Liver (tissue), 9 donors: ENCODE measurements around the gene C16orf74. TPM values are rescaled to one million over a fixed set of nuclear protein-coding genes. Genes with fewer than 3 reads are reported as not detected.

ENCODE experiments used
- DNase-seq: peaks from one replicate; pipeline ENCODE4 v3.0.0-alpha.2; 2017; ENCODE audit warnings: low spot score
- H3K27ac ChIP-seq, 2 donors: one replicate each; pipeline ENCODE4 v1.7.0; 2013; ENCODE audit warnings: inconsistent platforms in 2 of 2, low read length in 2 of 2, control low read depth in 1 of 2, low read depth in 1 of 2, mild to moderate bottlenecking in 1 of 2
- H3K27me3 ChIP-seq, 4 donors: one replicate each; pipeline versions ENCODE4 v1.6.1 to v1.7.0; 2013; ENCODE audit warnings: low read length in 3 of 4, inconsistent platforms in 1 of 4, mild to moderate bottlenecking in 1 of 4, moderate library complexity in 1 of 4; ENCODE audit not compliant: control insufficient read depth in 4 of 4, insufficient read depth in 4 of 4
- H3K36me3 ChIP-seq, 4 donors: one replicate each; pipeline versions ENCODE4 v1.6.1 to v1.7.0; 2013; ENCODE audit warnings: low read length in 3 of 4, mild to moderate bottlenecking in 3 of 4, low read depth in 1 of 4, moderate library complexity in 1 of 4; ENCODE audit not compliant: control insufficient read depth in 4 of 4, insufficient read depth in 3 of 4
- H3K4me1 ChIP-seq, 4 donors: one replicate each; pipeline versions ENCODE4 v1.6.1 to v1.7.0; 2013; ENCODE audit warnings: low read length in 3 of 4, mild to moderate bottlenecking in 3 of 4, moderate library complexity in 1 of 4; ENCODE audit not compliant: control insufficient read depth in 4 of 4, insufficient read depth in 4 of 4
- H3K4me3 ChIP-seq, 3 donors: one replicate each; pipeline versions ENCODE4 v1.6.1 to v1.7.0; 2013; ENCODE audit warnings: low read length in 3 of 3, control low read depth in 1 of 3, low read depth in 1 of 3, mild to moderate bottlenecking in 1 of 3
- H3K9ac ChIP-seq, 2 donors: one replicate each; pipeline ENCODE4 v1.7.0; 2013; ENCODE audit warnings: low read length in 2 of 2, mild to moderate bottlenecking in 2 of 2, moderate library complexity in 2 of 2, control low read depth in 1 of 2, low read depth in 1 of 2
- H3K9me3 ChIP-seq, 4 donors: one replicate each; pipeline versions ENCODE4 v1.6.1 to v1.7.0; 2013; ENCODE audit warnings: low read length in 3 of 4; ENCODE audit not compliant: control insufficient read depth in 4 of 4
- FOXA2 ChIP-seq: IDR thresholded peaks from 2 replicates; pipeline ENCODE4 v1.6.1; 2016; ENCODE audit warnings: antibody characterized with exemption
- GABPA ChIP-seq, 2 donors: IDR thresholded peaks in 1 of 2; conservative IDR thresholded peaks in 1 of 2; 2 replicates each; pipeline ENCODE4 v1.6.1; 2016; ENCODE audit warnings: antibody characterized with exemption in 2 of 2, mild to moderate bottlenecking in 1 of 2, moderate library complexity in 1 of 2
- HNF4A ChIP-seq, 2 donors: conservative IDR thresholded peaks; 2 replicates each; pipeline ENCODE4 v1.6.1; 2016; ENCODE audit warnings: antibody characterized with exemption in 2 of 2, mild to moderate bottlenecking in 2 of 2
- HNF4G ChIP-seq: IDR thresholded peaks from 2 replicates; pipeline ENCODE4 v1.6.1; 2016; ENCODE audit warnings: antibody characterized with exemption
- NR2F2 ChIP-seq: IDR thresholded peaks from 2 replicates; pipeline ENCODE4 v1.6.1; 2016; ENCODE audit warnings: antibody characterized with exemption
- REST ChIP-seq: IDR thresholded peaks from 2 replicates; pipeline ENCODE4 v1.6.1; 2016; ENCODE audit warnings: antibody characterized with exemption, mild to moderate bottlenecking
- SP1 ChIP-seq: IDR thresholded peaks from 2 replicates; pipeline ENCODE4 v1.6.1; 2018; ENCODE audit warnings: antibody characterized with exemption, mild to moderate bottlenecking
- YY1 ChIP-seq: IDR thresholded peaks from 2 replicates; pipeline ENCODE4 v1.6.1; 2016; ENCODE audit warnings: antibody characterized with exemption, mild to moderate bottlenecking
- WGBS: extraction: QIAGEN DNeasy Blood & Tissue Kit; methylation state at CpG from one replicate; pipeline ENCODE4 v1.1.7; 2013; 5-methylcytosine and 5-hydroxymethylcytosine counted together
- polyA plus RNA-seq, 2 donors: library from polyadenylated mRNA; stranded (reverse) in 1 of 2; unstranded in 1 of 2; fragments of 200-250 nt in 1 of 2; fragments of >200 nt in 1 of 2; fragmentation: Nextera tagmentation in 1 of 2; extraction: Ambion mirVana in 1 of 2; gene quantifications; one replicate each; pipeline versions ENCODE4 v1.2.1 to v1.2.3, GENCODE V29; 2013 to 2015
- total RNA-seq, 2 donors: library from RNA; depleted of rRNA; stranded (reverse); fragments of >200 nt; gene quantifications; one replicate each; pipeline ENCODE4 v1.2.3, GENCODE V29; 2014
- donor health status: healthy.
- donor health status: healthy.
- donor health status: healthy.
- donor health status: healthy.
- donor health status: healthy.

Gene C16orf74
- total and polyA plus RNA-seq, 4 donors = 0.37 to 0.75 (median 0.43) TPM

DNA sequence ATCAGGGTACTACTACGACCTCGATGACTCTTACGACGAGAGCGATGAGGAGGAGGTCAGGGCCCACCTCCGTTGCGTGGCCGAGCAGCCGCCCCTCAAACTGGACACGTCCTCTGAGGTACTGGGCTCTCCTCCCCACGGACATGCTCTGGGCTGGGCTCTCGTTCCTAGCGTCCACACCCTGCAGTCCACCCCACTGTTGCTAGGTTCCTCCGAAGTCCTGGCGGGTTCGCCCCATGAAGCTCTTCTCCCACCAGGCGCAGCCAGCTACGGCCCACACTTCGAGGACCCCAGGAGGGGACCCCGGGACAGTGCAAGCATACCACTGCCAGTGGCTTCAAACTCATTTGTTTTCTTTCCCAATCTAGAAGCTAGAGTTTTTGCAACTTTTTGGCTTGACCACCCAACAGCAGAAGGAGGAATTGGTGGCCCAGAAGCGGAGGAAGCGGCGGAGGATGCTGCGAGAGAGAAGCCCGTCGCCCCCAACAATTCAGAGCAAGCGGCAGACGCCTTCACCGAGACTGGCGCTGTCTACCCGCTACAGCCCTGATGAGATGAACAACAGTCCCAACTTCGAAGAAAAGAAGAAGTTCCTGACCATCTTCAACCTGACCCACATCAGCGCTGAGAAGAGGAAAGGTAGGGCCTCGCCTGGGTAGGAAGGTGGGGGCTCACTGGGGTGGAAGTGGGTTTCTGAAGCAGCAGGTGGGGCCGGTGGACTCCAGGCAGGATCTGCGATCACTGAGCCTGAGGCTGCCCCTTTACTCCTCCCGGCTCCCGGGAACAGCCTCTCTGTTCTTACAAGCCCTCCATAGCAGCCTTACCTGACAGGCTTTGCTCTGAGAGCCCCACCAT is 87.7 kb downstream of the C16orf74 start:
- H3K9ac ChIP-seq = no peak overlapping the region
- H3K36me3 ChIP-seq = peaks cover 35 to 91% (median 64%) of the 10 kb centered on the region in 4 donors
- H3K4me1 ChIP-seq = no peaks in the 10 kb centered on the region
- H3K4me3 ChIP-seq = no peak overlapping the region
- H3K27ac ChIP-seq = no peak overlapping the region
- no peak for TF ChIP-seq YY1
- TF ChIP-seq REST = no peak
- no peak for TF ChIP-seq SP1
- no peak for TF ChIP-seq HNF4G
- H3K9me3 ChIP-seq = no peaks in the 10 kb centered on the region
- DNase-seq = no peak
- 96% methylated on average over 38 of the region's 38 CpGs for WGBS
- no peaks in the 10 kb centered on the region for H3K27me3 ChIP-seq

- no peak overlapping the region for H3K27ac ChIP-seq
- no peaks in the 10 kb centered on the region for H3K4me1 ChIP-seq
- WGBS = 92% methylated on average over 3 of the region's 3 CpGs
- DNase-seq = no peak
- H3K4me3 ChIP-seq = no peak overlapping the region
- peaks cover 32 to 91% (median 66%) of the 10 kb centered on the region in 4 donors for H3K36me3 ChIP-seq
- no peak for TF ChIP-seq SP1
- no peak for TF ChIP-seq HNF4G
- TF ChIP-seq FOXA2 = no peak
- no peak for TF ChIP-seq NR2F2
- TF ChIP-seq GABPA (IDR thresholded peaks at IDR 0.05 in 1 of 2, conservative IDR thresholded peaks at IDR 0.05 in 1 of 2) = no peak
- no peak for TF ChIP-seq REST
- no peak for TF ChIP-seq HNF4A (conservative IDR thresholded peaks at IDR 0.05)
- no peak overlapping the region for H3K9ac ChIP-seq
- H3K9me3 ChIP-seq = no peaks in the 10 kb centered on the region
- no peaks in the 10 kb centered on the region for H3K27me3 ChIP-seq
Observed at GRCh38 chr16:85662482-85662812, 88.4 kb downstream of the C16orf74 start.
